Stimulated activated CD4-positive, alpha-beta T cell treated with anti-CD3 and anti-CD28 coated beads, Interleukin-12 subunit alpha, Interleukin-12 subunit beta, amount 100 ng/mL, for 48 hours (primary cell): ENCODE data around the gene TCERG1L.

Source experiments
- DNase-seq, 3 donors: peaks; one replicate each; pipeline ENCODE4 v3.0.0-alpha.2; 2020; ENCODE audit warnings: low read depth in 2 of 3, low spot score in 1 of 3

TCERG1L gene

DNA sequence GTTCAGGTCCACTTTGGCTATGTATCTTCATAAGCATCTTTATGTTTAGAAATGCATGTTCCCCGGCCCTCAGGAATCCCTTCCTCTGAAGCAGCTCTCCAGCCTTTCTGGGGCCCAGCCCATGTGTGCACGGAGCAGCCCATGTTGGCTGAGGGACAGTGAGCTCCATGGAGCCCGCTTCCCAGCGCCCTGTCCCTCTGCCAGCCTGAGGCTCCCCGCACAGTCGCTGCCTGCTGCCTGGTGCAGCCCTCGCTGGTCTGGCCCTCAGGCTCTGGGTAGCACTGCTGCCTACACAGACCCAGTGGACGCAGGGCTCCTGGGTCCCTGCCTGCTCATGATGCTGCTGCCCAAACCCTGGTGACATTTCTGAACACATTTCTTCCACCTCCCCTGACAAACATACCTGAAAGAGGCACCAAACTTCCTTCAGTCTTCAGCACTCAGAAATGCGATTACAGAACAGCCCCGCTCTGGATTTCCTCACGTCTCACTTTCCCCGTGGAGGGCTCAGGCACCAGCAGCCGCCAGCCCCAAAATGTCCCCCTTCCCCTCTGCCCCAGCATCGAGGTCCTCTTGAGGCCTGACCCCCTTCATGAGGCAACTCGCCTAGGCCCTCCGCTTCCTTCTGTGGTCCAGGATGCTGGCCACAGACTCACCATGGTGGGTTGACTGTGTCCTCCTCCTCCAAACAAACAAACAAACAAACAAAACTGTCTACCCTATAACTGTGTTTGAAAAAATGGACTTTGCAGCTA is 5.0 kb upstream of the TCERG1L start:
- no peak for DNase-seq

- no peak for DNase-seq
Measured at GRCh38 chr10:131315344-131315743, 3.8 kb upstream of the TCERG1L start.

GRCh38 chr10:131314799-131315198 is 3.3 kb upstream of the TCERG1L start:
- DNase-seq = no peak

GRCh38 chr10:131314148-131314547 is 2.6 kb upstream of the TCERG1L start:
- no peak for DNase-seq

- DNase-seq = no peak
Measured at GRCh38 chr10:131313377-131313776, 1.9 kb upstream of the TCERG1L start.

DNA sequence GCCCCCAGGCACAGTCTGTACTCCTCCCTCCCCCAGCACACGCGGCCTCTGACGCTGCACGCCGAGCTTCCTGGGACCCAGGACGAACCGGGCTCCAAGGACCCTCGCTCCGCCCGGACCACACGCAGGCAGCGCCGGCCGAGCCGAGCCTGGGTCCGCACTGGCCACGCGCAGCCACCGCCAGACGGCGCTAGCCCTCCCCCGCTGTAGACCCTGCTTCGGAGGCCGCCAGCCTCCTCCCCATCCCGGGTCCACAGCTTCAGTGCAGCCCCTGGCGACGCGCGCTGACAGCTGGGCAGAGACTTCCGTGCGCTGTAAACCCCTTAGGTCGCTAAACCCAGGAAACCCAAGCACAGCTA is 936 bp upstream of the TCERG1L start:
- DNase-seq = no peak

DNA sequence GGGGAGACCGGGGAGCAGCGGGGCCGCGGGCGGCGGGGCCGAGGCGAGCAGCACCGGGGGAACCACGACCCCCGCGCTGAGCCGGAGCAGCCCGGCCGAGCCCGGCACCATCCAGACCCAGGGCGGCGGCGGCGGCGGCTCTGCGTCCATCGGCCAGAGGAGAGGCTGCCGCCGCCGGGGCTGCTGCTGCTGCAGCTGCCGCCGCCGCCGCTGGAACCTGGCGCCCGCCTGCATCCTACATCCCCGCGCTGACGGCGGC is 190 bp downstream of the TCERG1L start:
- DNase-seq = no peak

DNA sequence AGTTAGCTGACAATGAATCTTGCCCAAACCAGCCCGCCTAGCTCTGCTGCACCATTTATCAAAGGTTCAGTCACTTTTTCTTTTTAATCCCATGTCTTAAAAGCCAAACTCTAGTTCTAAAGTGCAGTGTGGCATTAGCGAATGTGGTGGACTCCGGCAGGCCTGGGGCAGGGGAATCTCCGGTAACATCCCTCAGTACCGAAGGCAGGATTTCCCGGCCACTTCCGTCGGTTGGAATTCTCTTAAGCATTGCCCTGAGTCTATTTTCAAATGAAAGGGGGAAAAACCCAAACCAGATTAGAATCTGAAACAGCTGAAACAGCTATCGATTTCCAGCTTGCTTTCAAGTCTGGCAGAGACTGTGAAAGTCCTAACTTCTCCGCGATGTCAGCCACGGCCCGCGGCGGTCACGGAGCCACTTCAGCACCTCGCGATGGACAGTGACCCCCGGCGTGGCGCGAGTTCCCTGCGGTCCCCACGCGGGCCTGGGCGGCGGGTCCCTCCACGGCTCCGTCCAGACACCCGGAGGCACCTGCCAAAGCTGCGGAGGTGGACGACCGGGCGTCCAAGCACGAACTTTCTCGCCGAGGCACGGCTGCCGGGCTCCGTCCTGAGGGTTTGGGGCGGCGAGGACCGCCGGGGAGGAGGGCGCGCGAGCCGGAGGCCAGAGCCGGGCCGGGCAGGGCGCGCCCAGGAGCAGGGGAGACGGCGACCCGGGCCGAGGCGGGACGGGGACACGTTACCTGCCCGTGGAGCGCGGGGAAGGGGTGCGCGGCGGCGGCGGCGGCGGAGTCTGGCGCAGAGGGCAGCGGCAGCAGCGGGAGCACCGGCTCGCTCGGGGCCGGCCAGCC is 745 bp downstream of the TCERG1L start:
- no peak for DNase-seq

- no peak for DNase-seq
Measured at GRCh38 chr10:131310142-131310541, 1.4 kb downstream of the TCERG1L start.

DNA sequence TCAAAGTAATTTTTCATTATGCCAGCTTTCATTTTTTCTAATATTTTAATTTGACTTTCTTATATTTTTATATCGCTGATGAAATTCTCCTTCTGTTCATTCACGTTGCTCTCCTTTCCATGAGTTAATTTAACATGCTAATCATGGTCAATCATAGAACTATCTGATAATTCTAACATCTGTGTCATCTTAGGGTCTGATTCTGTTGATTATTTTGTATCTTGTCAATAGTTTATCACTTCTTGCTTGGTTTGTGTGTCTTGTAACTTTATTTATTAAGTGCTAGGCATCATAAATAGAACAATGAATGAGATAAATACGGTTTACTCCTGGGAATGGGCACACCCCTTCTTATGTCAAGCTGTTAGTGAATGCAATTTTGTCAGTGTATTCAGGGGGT is 11.0 kb downstream of the TCERG1L start:
- DNase-seq = no peak

DNA sequence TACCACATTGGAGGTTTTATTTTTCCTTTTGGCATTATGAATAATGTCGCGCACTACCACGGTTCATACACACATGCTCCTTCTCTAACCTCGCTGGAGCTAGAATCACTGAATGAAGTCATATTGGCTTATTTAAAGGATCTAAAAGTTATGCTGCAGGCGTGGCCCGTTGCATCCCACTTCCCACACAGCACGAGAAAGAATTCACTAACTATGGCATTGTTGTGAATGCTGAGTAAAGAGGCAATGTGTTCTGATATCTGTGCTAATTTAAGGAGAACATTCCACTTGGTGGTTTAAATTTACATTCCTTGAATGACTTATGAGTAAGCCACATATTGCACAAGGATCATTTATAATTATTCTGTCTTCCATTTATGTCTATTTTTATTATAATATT is 20.7 kb downstream of the TCERG1L start:
- no peak for DNase-seq

- no peak for DNase-seq
Measured at GRCh38 chr10:131288648-131289047, 22.9 kb downstream of the TCERG1L start.

DNA sequence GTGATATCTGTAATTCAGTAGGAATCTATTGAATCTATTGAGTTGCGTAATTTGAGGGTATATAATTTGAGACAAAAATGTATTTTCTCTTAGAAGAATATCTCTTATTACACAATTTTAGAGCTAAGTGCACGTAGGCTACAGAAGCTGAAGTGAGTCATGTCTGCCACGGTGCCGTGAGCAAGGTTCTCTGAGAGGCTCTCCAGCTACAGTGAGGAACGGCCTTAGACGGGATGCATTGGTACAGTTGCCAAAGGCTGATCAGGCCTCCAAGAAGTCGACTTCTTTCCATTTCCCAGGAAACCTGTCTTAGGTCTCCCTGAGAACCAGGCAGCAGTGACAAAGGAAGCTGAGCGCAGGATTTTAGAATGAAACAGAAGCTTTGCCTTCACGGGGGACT is 28.6 kb downstream of the TCERG1L start:
- no peak for DNase-seq

- no peak for DNase-seq
Measured at GRCh38 chr10:131280101-131280500, 31.4 kb downstream of the TCERG1L start.

- DNase-seq = no peak
Measured at GRCh38 chr10:131279516-131279915, 32.0 kb downstream of the TCERG1L start.

DNA sequence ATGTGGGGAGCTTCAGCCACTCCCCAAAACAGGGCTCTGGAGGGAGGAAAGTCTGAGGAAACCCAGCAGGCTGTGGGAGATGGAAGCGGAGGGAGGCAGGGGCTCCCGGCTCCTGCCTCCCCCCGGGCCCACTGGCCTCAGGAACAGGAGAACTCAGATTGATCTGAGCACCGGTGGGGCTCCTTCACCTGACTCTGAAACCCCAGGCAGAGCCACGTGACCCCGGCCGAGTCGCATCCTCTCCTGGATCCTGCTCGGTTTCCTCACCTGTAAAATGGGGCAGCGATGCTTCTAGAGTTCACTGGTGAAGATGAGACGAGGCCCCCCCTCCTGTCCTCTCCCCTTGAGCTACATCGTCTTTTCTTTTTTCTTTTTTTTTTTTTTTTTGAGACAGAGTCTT is 33.6 kb downstream of the TCERG1L start:
- no peak for DNase-seq

DNA sequence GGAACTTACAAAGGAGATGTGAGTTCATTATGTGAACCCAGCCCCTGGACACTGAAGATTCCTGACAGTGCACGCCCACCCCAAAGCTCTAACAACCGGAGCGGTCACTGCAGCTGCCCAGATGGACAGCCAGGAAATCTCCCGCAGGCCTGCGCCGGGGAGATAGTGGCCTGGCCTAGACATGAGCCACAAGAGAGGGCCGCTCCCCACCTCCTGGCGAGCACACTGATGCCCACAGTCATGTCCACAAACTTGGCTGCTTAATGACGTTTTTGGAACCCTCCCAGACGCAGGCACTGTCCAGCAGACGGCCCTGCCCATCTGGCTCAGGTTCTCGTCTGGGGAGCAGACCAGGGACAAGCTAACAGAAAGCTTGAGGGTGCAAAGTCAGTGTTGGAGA is 34.2 kb downstream of the TCERG1L start:
- DNase-seq = no peak

DNA sequence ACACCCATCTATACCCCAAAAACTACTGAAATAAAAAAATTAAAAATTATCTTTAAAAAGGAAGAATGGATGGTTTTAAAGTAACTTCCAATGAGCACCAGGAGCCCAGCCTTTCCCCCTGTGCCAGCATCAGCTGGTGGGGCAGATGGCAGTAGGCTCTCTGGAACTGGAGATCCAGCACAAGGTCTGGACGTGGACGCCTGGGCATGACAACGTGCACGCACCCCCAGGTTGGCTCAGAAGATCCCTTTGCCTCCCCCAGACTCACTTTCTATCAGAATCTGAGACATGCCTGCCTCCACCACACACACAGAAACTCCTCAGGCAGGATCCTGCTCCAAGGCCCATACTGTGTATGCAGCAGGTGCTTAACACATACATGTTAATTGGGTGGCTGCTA is 35.8 kb downstream of the TCERG1L start:
- DNase-seq = no peak

GRCh38 chr10:131274883-131275282 is 36.6 kb downstream of the TCERG1L start:
- no peak for DNase-seq

DNA sequence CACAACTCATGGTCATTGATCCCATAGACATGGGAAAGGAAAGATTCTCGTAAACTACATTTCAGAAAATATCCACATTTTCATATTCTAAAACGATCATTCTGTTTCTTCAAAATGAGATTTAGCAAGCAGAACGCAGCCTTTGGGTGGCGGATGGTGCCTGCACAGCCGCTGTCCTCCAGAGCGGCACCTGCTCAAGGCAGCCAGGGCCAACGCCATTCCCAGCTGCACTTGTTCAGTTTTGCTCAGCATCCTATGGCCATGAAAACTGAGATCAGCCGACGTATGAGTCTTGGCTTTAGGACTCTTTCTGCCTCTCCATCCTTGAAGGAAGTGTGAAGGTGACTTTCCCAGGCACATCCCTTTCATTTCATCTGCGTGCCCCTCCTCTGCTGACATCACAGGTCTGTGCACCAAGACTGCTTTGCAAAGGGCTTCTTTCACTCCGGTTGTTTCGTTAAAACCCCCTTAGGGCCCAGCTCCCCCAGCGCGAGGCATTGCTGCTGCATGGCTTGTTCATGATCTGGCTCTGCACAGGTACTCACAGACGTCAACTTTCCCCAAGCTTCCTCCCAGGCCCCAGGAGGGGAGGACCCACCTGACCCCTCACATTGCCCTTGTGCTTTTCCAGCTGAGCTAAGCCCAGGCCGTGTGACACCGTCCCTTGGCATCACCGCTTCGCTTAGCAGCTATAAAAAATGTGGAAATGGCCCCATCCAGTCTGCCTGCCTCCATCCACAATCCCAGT is 37.2 kb downstream of the TCERG1L start:
- DNase-seq = no peak

GRCh38 chr10:131273476-131273875 is 38.0 kb downstream of the TCERG1L start:
- DNase-seq = no peak

GRCh38 chr10:131272897-131273451 is 38.5 kb downstream of the TCERG1L start:
- no peak for DNase-seq
